ENCODE measurements around the gene ATAD3A.
A peak's percentile ranks its signal among the peaks of the same experiment; 100 is the strongest.
"Not testable (repeated sequence)": the region's sequence is repeated elsewhere in the genome, so short reads cannot be mapped to it uniquely, and the experiment has no call there.

ATAD3A gene

GRCh38 chr1:1533176-1533893 is 21.4 kb downstream of the ATAD3A start:
- 0 out of 2 replicates have a peak, but pooled peaks have one; percentile 11 for TF ChIP-seq GLIS2 (tag by site-specific recombination; IDR thresholded peaks at IDR 0.05)
- 0 out of 2 replicates have a peak, but pooled peaks have one; percentile 37 for TF ChIP-seq BCL11B (tag by site-specific recombination; IDR thresholded peaks at IDR 0.05; ENCODE audit: low read depth)
- H3K9me3 ChIP-seq (ENCODE audit: control insufficient read depth, insufficient read depth, low read depth, low read length); CTCF ChIA-PET; H3K4me1 ChIP-seq (ENCODE audit: control insufficient read depth, insufficient read depth, low read length); H3K27ac ChIP-seq (ENCODE audit: extremely low read depth, low read depth, low read length); H3K4me3 ChIP-seq (ENCODE audit: low read depth, low read length); POLR2A ChIA-PET: not testable (repeated sequence)
- peaks cover 0 to 65% of the 10 kb centered on the region in 2 experiments; a peak in 2 of 3 replicates for H3K36me3 ChIP-seq (ENCODE audit: control insufficient read depth in 2 of 2, insufficient read depth in 1 of 2, low read length in 2 of 2)

- H3K9me3 ChIP-seq (ENCODE audit: control insufficient read depth, insufficient read depth, low read depth, low read length); H3K4me1 ChIP-seq (ENCODE audit: control insufficient read depth, insufficient read depth, low read length); H3K4me3 ChIP-seq (ENCODE audit: low read depth, low read length); H3K27ac ChIP-seq (ENCODE audit: extremely low read depth, low read depth, low read length); CTCF ChIA-PET: not testable (repeated sequence)
- H3K36me3 ChIP-seq (ENCODE audit: control insufficient read depth in 2 of 2, insufficient read depth in 1 of 2, low read length in 2 of 2) = peaks cover 0 to 64% of the 10 kb centered on the region in 2 experiments; a peak in 2 of 3 replicates
- POLR2A ChIA-PET = interaction anchor here (0.6 kb wide), 1 partner anchor 138 kb away, joined by 3 read pairs; no protein-coding TSS in a partner anchor
- TF ChIP-seq REST (tag by site-specific recombination; IDR thresholded peaks at IDR 0.05) = peak; percentile 51; the same call in 1 of the 2 replicates
These were observed 21.9 kb downstream of the ATAD3A start for GRCh38 chr1:1533894-1534291.

GRCh38 chr1:1534401-1535154 is 22.6 kb downstream of the ATAD3A start:
- Histone ChIP-seq H3K4me1 (ENCODE audit: control insufficient read depth, insufficient read depth, low read length) (no peaks in the 10 kb centered on the region), H3K27ac (ENCODE audit: extremely low read depth, low read depth, low read length) (no peak overlapping the region), H3K4me3 (ENCODE audit: low read depth, low read length) (no peak overlapping the region), H3K36me3 (ENCODE audit: control insufficient read depth in 2 of 2, insufficient read depth in 1 of 2, low read length in 2 of 2) (peaks cover 0 to 62% of the 10 kb centered on the region in 2 experiments; a peak in 2 of 3 replicates), H3K9me3 (ENCODE audit: control insufficient read depth, insufficient read depth, low read depth, low read length) (no peaks in the 10 kb centered on the region)
- ChIA-PET POLR2A (interaction anchor here (0.6 kb wide), 1 partner anchor 139 kb away, joined by 3 read pairs; no protein-coding TSS in a partner anchor), CTCF (no interaction called here)
- TF ChIP-seq ZNF830 (tag by site-specific recombination; IDR thresholded peaks at IDR 0.05; ENCODE audit: low read depth) (no peak), KLF10 (tag by site-specific recombination; IDR thresholded peaks at IDR 0.05) (no peak), ZNF140 (tag by site-specific recombination; IDR thresholded peaks at IDR 0.05) (no peak), KLF7 (tag by site-specific recombination; IDR thresholded peaks at IDR 0.05; ENCODE audit: borderline replicate concordance) (no peak), GLIS2 (tag by site-specific recombination; IDR thresholded peaks at IDR 0.05) (peak; percentile 10; the same call in 1 of the 2 replicates), ZBTB7A (tag by site-specific recombination; IDR thresholded peaks at IDR 0.05; ENCODE audit: low read depth) (0 out of 2 replicates have a peak, but pooled peaks have one; percentile 42), BCL11A (tag by site-specific recombination; IDR thresholded peaks at IDR 0.05; ENCODE audit: low read depth) (peak; percentile 18; the same call in 1 of the 2 replicates), ZNF416 (tag by site-specific recombination; IDR thresholded peaks at IDR 0.05) (no peak), BCL11B (tag by site-specific recombination; IDR thresholded peaks at IDR 0.05; ENCODE audit: low read depth) (0 out of 2 replicates have a peak, but pooled peaks have one; percentile 40), SETDB1 (IDR thresholded peaks at IDR 0.05; ENCODE audit: insufficient read length, low read length) (no peak)
